Panc1 (cell line): ENCODE results near the gene DRD4.

ENCODE experiments used
- CTCF ChIP-seq: fragments of 450-650 bp; IDR thresholded peaks from 2 replicates; pipeline ENCODE4 v1.5.1; 2017; ENCODE audit warnings: mild to moderate bottlenecking
- POLR2AphosphoS5 ChIP-seq: IDR thresholded peaks from 2 replicates; pipeline ENCODE4 v1.6.1; 2012; ENCODE audit warnings: mild to moderate bottlenecking, low read depth, low read length, moderate library complexity
- SIN3A ChIP-seq: IDR thresholded peaks from 2 replicates; pipeline ENCODE4 v1.6.1; 2012; ENCODE audit warnings: low read depth, mild to moderate bottlenecking, low read length, moderate library complexity, borderline replicate concordance; ENCODE audit not compliant: insufficient read depth
- TF ChIP-seq, protein P1 (sequence below), 2 experiments: IDR thresholded peaks; 2 replicates each; pipeline ENCODE4 v1.6.1; 2011 to 2012; ENCODE audit warnings: low read depth in 2 of 2, control low read depth in 1 of 2, low read length in 1 of 2, mild to moderate bottlenecking in 1 of 2, moderate library complexity in 1 of 2; ENCODE audit not compliant: insufficient read depth in 1 of 2

DNA sequence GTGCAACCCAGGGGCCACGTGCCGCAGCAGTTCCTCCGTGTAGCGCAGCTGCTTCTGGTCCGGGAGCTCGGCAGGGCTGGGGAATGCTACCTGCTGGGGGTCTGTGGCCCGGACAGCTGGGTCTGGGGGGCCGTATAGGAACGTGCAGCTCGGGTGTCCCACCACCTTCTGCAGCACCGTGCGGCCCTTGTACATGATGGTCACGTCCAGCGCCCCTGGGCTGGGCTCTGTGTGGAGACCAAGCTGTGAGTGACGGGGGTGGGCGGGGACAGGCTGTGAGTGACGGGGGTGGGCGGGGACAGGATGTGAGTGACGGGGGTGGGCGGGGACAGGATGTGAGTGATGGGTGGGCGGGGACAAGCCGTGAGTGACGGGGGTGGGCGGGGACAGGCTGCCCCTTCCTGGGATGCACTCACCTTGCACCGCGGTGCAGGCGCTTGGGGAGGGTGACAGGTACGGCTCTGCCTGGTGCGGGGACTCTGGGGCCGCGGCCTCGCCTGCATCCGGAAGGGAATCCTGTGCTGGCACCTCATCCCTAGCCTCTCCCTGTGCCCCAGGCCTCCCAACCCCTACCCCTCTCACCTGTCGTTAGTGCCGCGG lies 23.6 kb upstream of the DRD4 start:
- no peak for TF ChIP-seq CTCF
- peak; percentile 52 for TF ChIP-seq POLR2AphosphoS5
- TF ChIP-seq SIN3A, result no peak
- TF ChIP-seq, protein P1, sequence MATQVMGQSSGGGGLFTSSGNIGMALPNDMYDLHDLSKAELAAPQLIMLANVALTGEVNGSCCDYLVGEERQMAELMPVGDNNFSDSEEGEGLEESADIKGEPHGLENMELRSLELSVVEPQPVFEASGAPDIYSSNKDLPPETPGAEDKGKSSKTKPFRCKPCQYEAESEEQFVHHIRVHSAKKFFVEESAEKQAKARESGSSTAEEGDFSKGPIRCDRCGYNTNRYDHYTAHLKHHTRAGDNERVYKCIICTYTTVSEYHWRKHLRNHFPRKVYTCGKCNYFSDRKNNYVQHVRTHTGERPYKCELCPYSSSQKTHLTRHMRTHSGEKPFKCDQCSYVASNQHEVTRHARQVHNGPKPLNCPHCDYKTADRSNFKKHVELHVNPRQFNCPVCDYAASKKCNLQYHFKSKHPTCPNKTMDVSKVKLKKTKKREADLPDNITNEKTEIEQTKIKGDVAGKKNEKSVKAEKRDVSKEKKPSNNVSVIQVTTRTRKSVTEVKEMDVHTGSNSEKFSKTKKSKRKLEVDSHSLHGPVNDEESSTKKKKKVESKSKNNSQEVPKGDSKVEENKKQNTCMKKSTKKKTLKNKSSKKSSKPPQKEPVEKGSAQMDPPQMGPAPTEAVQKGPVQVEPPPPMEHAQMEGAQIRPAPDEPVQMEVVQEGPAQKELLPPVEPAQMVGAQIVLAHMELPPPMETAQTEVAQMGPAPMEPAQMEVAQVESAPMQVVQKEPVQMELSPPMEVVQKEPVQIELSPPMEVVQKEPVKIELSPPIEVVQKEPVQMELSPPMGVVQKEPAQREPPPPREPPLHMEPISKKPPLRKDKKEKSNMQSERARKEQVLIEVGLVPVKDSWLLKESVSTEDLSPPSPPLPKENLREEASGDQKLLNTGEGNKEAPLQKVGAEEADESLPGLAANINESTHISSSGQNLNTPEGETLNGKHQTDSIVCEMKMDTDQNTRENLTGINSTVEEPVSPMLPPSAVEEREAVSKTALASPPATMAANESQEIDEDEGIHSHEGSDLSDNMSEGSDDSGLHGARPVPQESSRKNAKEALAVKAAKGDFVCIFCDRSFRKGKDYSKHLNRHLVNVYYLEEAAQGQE (IDR thresholded peaks at IDR 0.05; ENCODE audit: insufficient read depth in 1 of 2, low read depth in 2 of 2, low read length in 1 of 2), result no peak
